ENCODE data around the gene TICAM1. TPM values are rescaled to one million over a fixed set of nuclear protein-coding genes. Genes with fewer than 3 reads are reported as not detected.
"Not testable (repeated sequence)": the region's sequence is repeated elsewhere in the genome, so short reads cannot be mapped to it uniquely, and the experiment has no call there.

TICAM1 gene
- polyA plus RNA-seq, 3 donors: 7.3 to 7.7 (median 7.6) TPM

GRCh38 chr19:4847190-4847973 is 15.9 kb upstream of the TICAM1 start:
- DNase-seq: no peak

GRCh38 chr19:4845975-4846374 is 14.5 kb upstream of the TICAM1 start:
- not testable (repeated sequence) for DNase-seq

GRCh38 chr19:4844348-4845179 is 13.1 kb upstream of the TICAM1 start:
- DNase-seq: peak; percentile 55

- no peak for DNase-seq
These were observed 12.1 kb upstream of the TICAM1 start for GRCh38 chr19:4843647-4843965.

GRCh38 chr19:4839192-4839591 is 7.7 kb upstream of the TICAM1 start:
- DNase-seq: no peak

GRCh38 chr19:4832776-4833175 is 1.3 kb upstream of the TICAM1 start:
- DNase-seq: no peak

- not testable (repeated sequence) for DNase-seq
These were observed 448 bp upstream of the TICAM1 start for GRCh38 chr19:4831979-4832340.

- no peak for DNase-seq
These were observed 695 bp downstream of the TICAM1 start for GRCh38 chr19:4830768-4831265.

GRCh38 chr19:4830332-4830731 is 1.2 kb downstream of the TICAM1 start:
- DNase-seq: no peak

- DNase-seq: no peak
These were observed 2.4 kb downstream of the TICAM1 start for GRCh38 chr19:4829001-4829712.

- no peak for DNase-seq
These were observed 7.9 kb downstream of the TICAM1 start for GRCh38 chr19:4823577-4823976.

GRCh38 chr19:4822354-4822753 is 9.2 kb downstream of the TICAM1 start:
- not testable (repeated sequence) for DNase-seq

GRCh38 chr19:4821265-4821664 is 10.2 kb downstream of the TICAM1 start:
- DNase-seq: no peak

- DNase-seq: no peak
These were observed 13.8 kb downstream of the TICAM1 start for GRCh38 chr19:4817467-4818277.

GRCh38 chr19:4816950-4817278 is 14.6 kb downstream of the TICAM1 start:
- no peak for DNase-seq

- no peak for DNase-seq
These were observed 15.1 kb downstream of the TICAM1 start for GRCh38 chr19:4816202-4816949.

GRCh38 chr19:4815426-4816201 is 15.9 kb downstream of the TICAM1 start:
- DNase-seq: peak; percentile 93

GRCh38 chr19:4814625-4815425 is 16.7 kb downstream of the TICAM1 start:
- DNase-seq: no peak
